ENCODE measurements around the gene NYAP2. TPM values are rescaled to one million over a fixed set of nuclear protein-coding genes. Genes with fewer than 3 reads are reported as not detected.

The NYAP2 gene
- total RNA-seq, 1 donor from 2014 or later: 0.32 TPM

DNA sequence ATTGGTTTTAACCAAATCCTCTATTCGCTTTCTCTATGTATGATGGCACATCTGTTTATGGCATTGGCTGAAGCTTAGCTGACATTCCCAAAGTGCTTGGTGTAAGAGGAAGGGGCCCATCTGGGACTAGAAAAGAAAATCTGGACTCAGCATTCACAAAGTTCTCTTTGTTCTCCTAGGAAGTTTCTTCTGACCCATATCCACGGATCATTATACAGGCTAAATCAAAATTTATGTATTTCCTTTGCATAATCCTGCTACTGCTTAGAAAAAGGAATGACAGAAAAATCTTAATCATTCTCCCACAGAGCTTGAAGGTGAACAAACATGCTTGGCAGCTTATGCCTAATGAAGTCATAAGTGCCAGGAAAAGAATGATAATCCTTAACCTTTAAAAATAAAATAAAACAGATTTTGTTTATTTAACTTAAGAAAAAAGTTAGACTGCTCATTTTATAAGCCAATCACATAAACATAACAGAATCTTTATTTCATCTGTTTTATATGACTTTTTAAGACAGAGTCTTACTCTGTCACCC is 88.4 kb downstream of the NYAP2 start:
- peak; percentile 45 for ATAC-seq

DNA sequence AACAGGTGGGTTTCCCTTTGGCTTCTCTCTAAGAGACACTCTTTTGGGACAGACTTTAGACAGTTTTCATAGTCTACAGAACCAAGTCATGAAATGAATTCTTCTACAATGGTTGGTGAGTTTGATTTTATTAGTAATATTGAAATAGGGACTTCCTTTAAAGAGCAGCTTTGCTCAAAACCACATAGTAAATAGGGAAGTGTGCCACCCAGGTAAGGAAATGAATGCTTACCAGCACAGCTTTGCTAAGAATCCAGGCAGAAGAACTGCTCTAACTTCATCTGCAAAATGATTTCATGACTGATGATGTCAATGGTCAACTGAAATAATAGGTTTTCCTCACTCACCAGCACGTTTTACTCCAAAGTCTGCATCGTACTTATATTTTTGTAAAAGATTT is 89.2 kb downstream of the NYAP2 start:
- ATAC-seq: peak; percentile 46

GRCh38 chr2:225493420-225494099 is 94.0 kb downstream of the NYAP2 start:
- peak; percentile 41 for ATAC-seq

DNA sequence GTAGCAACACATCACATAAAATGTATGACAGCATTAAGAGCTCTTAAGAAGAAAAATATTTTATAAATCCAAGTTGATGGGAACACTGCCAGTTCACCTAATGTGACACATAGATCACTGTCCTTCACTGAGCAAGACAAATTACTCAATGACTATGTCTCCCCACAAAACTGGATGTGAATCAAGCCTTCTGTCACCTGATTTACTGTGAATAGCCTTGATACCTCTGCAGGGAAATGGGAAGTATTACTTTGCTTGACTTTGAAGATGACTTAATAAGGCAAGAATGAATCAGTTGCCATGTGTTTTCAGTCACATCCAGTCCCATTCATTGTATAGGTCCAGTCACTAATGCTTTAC is 94.6 kb downstream of the NYAP2 start:
- peak; percentile 92 for ATAC-seq

- no peak for ATAC-seq
Measured at GRCh38 chr2:225495706-225496105, 96.2 kb downstream of the NYAP2 start.

- ATAC-seq: no peak
Measured at GRCh38 chr2:225496568-225496967, 97.1 kb downstream of the NYAP2 start.

DNA sequence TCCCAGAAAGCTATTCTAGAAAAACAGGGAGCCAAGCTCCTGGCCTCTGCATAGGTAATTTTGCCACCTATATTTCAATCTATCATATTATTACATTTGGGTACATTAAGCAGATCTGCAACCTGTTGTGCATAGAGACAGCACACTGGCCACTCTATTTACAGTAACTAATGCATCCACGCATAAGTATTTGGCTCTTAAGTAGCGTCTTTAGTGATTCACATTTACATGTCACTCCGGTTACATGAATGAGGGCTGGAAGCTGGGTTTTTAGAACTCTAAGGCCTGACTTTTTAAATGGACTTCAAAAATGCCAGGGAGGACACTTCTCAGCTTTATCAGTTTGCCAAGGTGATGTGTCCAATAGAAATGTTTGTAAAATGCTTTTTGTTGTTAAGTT is 97.7 kb downstream of the NYAP2 start:
- ATAC-seq: no peak

GRCh38 chr2:225501022-225501421 is 101.5 kb downstream of the NYAP2 start:
- ATAC-seq: no peak

- ATAC-seq: no peak
Measured at GRCh38 chr2:225502971-225503370, 103.5 kb downstream of the NYAP2 start.

DNA sequence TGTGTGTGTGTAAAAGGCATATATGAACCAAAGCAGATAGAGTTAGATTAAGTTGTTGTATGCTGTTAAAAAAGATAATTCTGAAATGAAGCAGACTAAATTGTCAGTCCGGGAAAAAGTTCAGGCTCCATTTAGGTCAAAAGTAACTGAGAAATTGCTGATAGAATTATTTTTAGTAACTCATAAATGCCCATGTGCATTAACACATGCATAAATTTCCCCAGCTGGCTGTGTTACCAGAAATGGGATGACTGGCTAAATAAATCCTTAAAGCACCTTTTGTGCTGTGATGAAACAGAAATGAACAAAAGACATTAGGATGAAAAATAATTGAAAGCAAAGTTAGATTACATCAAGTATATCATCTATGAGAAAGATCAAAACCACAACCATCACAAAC is 111.3 kb downstream of the NYAP2 start:
- ATAC-seq: no peak

DNA sequence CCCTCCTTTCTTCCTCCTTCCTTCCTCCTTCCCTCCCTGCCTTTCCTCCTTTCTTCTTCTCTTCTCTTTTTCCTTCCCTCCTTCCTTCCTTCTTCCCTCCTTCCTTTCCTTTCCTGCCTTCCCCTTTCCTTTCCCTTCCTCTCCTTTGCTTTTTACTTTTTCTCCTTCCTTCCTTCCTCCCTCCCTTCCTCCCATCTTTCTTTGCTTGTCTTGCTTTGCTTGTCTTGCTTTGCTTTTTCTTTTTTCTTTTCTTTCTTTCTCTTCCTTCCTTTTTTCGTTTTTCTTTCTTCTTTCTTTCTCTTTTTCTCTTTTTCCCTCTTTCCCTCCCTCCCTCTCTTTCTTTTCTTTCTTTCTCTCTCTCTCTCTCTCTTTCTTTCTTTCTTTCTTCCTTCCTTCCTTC is 113.0 kb downstream of the NYAP2 start:
- ATAC-seq: no peak

GRCh38 chr2:225512876-225513540 is 113.5 kb downstream of the NYAP2 start:
- ATAC-seq: no peak

- no peak for ATAC-seq
Measured at GRCh38 chr2:225515033-225515432, 115.5 kb downstream of the NYAP2 start.

DNA sequence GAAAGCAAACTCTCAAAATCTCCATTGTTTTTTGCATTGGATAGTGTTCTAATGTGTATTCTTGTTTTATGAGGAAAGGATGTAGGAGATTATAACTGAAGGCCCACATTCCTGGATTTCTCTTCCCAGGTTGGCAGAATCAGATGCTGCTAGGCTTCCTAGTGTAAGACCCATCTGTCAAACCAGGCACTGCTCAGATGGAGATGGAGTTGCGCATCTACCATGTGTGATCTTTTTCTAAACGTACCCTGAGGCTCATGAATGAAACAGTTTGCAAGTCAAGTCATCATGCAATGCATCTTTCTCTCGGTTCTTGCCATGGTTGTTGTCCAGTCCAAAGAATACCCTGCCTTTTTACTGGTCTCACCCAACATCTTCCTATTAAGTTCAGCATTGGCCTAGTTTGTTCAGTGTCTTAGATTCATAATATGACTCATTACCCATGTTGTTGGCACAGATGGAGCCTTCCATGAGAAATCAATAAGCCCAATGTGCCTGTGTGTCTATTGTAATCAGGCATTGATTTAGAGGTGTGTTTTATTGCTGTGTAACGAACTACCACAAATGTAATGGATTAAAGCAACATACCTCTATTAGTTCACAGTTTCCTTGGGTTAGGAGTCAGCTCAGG is 127.4 kb downstream of the NYAP2 start:
- ATAC-seq: no peak

DNA sequence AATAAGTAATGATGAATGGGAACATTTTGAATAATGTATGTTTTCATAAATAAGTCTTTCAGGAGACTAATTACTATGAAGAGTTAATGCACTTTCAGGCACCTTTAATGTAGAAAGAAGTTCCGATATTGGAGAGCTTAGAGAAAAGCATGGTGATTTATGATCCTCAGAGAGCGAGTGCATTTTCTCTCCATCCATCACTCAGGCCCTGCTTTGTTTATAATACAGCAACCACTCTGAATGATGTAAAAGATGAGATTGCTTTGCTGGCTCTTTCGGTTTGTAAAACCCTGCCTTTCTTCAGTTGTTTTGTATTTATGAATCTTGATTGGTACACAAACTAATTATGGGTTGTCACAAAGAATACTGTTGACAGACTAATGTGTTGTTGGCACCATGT is 132.0 kb downstream of the NYAP2 start:
- ATAC-seq: no peak

DNA sequence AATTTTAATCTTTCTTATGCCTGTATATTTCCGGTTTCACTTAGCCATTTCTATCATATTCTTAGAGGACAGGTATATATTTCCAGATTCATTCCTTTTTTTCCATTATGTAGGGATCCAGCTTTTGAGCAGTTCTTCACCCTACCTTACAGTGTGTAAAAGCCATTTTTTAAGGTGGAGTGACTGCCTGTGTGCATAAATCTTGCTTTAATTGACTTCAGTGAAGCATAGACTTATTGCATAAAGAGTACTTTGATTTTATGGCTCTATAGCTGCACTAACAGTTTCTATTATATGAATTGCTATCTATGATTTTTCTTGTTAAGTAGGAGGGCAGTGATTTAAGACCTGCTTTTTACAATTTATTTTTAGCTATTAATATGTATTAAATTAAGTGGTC is 132.6 kb downstream of the NYAP2 start:
- ATAC-seq: no peak

DNA sequence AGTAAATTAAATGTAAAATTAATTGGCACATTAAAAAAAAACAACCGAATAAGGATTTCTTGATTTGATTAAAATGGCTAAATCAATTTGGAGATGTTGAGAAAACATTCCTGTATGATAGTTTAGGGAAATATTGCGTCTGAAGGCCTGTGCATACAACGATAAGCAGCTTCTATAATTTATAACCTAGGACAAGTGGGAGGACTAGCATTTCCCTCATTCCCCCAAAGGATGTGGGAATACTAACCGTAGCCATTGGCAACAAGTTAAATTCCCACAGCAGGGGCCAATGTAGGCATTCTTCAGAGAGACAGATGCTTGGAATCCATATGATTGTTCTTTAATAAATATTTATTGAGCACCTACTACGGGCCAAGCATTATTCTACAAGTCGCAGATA is 134.5 kb downstream of the NYAP2 start:
- no peak for ATAC-seq

- ATAC-seq: peak; percentile 99
Measured at GRCh38 chr2:225534697-225535096, 135.2 kb downstream of the NYAP2 start.

DNA sequence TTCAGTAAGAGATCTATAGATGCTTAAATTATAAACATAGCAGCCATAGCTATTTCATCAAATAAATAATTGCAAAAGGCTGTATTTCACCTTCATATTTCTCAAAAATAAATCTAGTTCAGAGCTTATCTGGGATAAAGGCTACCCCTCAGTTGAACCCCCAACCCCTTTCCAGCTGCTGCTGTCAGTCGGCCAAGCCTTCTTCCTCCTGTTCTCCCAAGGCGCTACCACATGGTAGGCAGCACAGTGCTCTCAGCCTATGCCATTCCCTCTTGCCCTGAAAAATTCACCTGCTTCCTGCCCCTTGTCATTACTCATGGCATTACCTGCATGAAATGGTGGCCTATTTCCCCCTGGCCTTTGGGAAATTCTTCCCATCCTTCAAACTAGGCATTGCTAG is 136.5 kb downstream of the NYAP2 start:
- no peak for ATAC-seq

DNA sequence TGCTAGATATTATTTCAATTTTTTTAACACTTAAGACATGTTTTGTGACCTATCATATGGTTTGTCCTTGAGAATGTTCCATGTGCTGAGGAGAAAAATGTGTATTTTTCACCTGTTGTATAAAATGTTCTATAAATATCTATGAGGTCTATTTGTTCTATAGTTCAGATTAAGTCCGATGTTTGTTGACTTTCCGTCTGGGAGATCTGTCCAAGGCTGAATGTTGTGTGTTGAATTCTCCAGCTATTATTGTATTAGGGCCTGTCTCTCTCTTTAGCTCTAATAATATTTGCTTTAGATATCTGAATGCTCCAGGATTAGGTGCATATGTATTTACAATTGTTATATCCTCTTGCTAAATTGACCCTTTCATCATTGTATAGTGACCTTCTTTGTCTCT is 144.1 kb downstream of the NYAP2 start:
- ATAC-seq: no peak

DNA sequence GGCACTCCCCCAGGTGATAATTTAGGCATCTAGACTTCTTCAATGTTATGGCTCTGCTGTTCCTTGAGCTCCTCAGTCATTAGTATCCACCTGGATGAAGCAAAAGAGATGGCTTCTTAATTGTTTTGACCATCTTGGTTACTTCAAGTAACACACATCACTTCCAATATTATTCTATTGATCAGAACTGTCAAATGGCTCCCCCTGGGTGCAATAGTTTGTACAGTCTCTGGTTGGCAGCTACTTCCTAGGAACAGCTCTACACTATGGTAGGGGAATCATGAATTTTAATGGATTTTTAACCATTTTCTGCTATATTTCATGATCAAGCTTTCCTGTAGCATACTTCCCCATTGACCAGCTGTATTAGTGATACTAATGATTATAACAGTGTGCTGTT is 157.0 kb downstream of the NYAP2 start:
- ATAC-seq: no peak

DNA sequence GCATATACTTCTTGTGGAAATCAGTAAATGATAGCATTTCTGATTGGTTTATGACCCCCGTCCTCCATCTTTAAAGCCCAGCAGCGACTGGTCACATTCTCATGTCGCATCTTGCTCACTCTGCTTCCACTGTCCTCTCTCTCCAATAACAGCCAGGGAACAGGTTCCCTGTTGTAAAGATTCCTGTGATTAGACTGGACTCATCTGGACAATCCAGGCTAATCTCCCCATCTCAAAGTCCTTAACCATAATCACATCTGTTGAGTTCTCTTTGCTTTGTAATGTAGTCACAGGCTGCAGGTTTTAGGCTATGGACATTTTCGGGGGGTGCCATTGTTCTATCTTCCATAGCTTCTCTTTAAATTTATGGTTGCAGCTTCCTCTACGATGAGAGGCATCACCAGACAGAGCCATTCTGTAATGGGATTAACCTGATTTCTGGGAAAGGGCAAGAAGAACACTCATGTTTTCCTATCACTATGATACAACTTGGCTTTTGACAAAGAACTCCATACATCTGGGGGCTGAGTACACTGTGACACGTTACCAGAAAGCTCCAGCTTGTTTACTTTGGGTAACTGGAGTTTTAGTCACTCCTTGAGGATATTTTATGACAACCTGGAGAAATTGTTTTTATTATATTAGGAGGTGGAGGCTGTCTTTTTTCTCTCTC is 159.0 kb downstream of the NYAP2 start:
- ATAC-seq: no peak

DNA sequence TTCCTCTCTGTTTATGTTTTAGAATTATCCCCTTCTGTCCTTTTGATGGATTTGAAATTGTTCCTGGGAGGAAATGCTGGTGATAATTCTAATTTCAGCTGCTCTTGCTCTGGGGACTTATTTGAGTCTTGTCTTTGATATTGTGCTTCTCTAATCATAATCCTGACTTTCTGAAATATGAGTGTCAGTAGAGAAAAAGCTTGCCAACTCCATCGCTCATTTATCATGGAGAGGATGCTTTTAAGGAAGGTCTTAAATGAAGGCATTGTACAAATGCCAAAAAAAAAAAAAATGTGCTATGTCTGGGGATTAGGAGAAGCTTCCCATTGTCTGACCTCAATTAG is 159.5 kb downstream of the NYAP2 start:
- no peak for ATAC-seq

GRCh38 chr2:225566798-225567197 is 167.3 kb downstream of the NYAP2 start:
- ATAC-seq: peak; percentile 66

Measured in esophagus mucosa (tissue), 1 donor.